ENCODE results near the gene AGTPBP1.

The AGTPBP1 gene

DNA sequence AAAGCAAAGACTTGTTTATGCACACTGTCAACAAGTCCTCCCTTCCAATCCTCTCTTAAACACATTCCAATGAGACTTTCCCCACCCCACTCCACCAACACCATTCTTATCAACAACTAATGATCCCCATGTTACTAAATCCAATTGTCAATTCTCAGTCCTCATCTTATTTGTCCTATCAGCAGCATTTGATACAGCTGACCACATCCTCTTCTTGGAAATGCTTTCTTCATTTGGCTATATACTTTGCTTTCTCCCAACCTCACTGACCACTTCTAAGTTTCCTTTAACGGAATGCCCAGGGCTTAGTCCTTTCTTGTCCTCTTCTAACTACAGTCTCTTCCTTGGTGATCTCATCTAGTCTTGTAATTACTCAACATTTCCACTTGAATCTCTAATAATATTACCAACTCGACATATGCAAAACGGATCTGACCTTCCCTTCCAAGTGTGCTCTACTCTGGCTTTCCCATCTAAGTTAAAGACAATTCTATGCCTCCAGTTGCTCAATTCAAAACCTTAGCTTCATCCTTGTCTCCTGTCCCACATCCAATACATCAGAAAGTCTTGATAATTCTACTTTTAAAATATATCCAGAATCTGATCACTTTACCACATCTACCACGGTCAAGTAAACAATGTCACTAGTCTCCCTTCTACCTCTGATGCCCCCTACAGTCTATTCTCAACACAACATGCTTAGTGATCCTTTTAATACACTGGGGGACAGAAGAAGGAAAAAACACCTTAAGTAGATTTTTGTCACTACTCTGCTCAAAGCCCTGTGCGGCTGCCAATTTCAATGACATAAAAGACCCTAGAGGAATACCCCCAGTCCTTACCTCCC is 25.5 kb downstream of the AGTPBP1 start:
- TF ChIP-seq, protein P1, sequence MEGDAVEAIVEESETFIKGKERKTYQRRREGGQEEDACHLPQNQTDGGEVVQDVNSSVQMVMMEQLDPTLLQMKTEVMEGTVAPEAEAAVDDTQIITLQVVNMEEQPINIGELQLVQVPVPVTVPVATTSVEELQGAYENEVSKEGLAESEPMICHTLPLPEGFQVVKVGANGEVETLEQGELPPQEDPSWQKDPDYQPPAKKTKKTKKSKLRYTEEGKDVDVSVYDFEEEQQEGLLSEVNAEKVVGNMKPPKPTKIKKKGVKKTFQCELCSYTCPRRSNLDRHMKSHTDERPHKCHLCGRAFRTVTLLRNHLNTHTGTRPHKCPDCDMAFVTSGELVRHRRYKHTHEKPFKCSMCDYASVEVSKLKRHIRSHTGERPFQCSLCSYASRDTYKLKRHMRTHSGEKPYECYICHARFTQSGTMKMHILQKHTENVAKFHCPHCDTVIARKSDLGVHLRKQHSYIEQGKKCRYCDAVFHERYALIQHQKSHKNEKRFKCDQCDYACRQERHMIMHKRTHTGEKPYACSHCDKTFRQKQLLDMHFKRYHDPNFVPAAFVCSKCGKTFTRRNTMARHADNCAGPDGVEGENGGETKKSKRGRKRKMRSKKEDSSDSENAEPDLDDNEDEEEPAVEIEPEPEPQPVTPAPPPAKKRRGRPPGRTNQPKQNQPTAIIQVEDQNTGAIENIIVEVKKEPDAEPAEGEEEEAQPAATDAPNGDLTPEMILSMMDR (IDR thresholded peaks at IDR 0.05; ENCODE audit: low read depth, low read length, missing control alignments) = no peak
- in situ Hi-C loops (cut with HindIII; ENCODE audit: low sequenced_read_pairs) = no loop called here
- no peak for DNase-seq (ENCODE audit: low read depth)

DNA sequence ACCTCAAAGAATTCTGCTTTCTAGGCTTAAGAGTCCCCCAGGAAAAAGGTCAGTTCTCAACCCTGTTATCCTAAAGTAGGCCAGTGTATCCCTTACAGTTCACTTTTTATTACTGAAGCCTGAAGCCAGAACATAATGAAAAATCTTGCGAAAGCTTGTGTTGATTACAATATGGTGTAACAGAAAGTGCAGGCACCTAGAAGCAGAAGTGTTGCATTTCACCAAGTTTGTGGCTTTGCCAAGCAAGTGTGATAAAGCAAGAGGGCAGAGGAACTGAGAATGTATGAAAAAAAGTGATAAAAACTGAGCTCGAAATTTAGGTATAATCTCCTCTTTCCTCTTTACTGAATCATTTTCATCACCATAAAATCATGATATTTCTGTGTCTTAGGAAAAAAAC is 26.2 kb downstream of the AGTPBP1 start:
- TF ChIP-seq, protein P1 (IDR thresholded peaks at IDR 0.05; ENCODE audit: low read depth, low read length, missing control alignments) = no peak
- in situ Hi-C loops (cut with HindIII; ENCODE audit: low sequenced_read_pairs) = no loop called here
- no peak overlapping the region for H3K4me3 ChIP-seq (ENCODE audit: low read depth, low read length)
- DNase-seq (ENCODE audit: low read depth) = no peak

More for the DNA sequence above, 25.5 kb downstream of the AGTPBP1 start:
- no peak overlapping the region for H3K4me3 ChIP-seq (ENCODE audit: low read depth, low read length)

DNA sequence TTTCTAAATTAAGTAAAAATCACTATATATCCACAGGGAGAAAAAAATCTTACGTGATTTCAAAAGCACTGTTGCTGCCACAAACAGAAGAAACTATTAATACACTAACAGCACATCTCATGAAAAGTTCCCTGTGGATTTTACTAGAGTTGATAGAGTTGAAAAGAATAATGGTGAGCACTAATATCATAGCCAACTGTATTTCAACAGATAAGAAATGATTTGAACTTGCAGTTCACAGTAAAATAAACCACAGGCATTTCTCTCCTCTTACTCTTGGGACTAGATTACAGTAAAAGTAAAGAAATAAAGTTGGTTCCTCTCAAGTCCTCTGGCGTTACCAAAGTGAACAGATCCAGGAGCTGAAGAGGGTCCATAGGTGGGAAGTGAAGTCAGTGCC is 27.9 kb downstream of the AGTPBP1 start:
- TF ChIP-seq, protein P1 (IDR thresholded peaks at IDR 0.05; ENCODE audit: low read depth, low read length, missing control alignments) = no peak
- DNase-seq (ENCODE audit: low read depth) = no peak
- H3K4me3 ChIP-seq (ENCODE audit: low read depth, low read length) = no peak overlapping the region
- in situ Hi-C loops (cut with HindIII; ENCODE audit: low sequenced_read_pairs) = no loop called here

DNA sequence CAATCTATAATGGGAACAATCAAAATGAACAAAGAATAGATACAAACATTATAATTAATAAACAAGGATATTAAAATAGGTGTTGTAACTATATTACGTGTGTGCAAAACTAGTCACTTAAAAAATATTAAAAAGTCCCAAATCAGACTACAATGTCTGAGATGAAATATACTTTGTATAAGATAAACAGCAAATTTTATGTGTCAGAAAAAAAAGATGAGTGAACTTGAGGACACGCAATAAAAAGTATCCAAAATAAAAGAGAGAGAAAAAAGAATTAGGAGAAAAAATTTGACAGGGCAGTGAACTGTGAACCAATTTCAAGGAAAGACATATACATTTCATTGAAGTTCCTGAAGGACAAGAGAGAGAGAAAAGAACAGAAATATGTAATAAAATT is 37.0 kb downstream of the AGTPBP1 start:
- TF ChIP-seq, protein P1 (IDR thresholded peaks at IDR 0.05; ENCODE audit: low read depth, low read length, missing control alignments) = no peak
- in situ Hi-C loops (cut with HindIII; ENCODE audit: low sequenced_read_pairs) = no loop called here
- no peak overlapping the region for H3K4me3 ChIP-seq (ENCODE audit: low read depth, low read length)
- DNase-seq (ENCODE audit: low read depth) = no peak

DNA sequence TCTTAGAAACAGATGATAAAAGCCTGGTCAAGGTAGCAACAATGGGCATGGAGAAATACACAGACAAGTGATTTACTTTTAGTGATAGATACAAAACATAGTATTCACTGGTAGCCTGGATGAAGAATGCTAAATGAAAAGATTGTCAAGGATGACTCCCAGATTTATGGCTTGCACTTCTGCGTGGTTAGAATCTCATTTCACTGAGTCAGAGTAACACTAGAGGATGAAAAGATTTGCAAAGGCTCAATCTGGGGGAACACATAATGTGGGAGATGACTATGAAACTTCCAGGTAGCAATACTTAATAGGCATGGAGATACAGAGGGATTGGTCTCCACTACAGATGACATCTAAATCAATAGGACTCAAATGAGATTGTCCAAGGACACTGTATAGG is 38.4 kb downstream of the AGTPBP1 start:
- no peak overlapping the region for H3K4me3 ChIP-seq (ENCODE audit: low read depth, low read length)
- TF ChIP-seq, protein P1 (IDR thresholded peaks at IDR 0.05; ENCODE audit: low read depth, low read length, missing control alignments) = no peak
- no peak for DNase-seq (ENCODE audit: low read depth)
- in situ Hi-C loops (cut with HindIII; ENCODE audit: low sequenced_read_pairs) = no loop called here

DNA sequence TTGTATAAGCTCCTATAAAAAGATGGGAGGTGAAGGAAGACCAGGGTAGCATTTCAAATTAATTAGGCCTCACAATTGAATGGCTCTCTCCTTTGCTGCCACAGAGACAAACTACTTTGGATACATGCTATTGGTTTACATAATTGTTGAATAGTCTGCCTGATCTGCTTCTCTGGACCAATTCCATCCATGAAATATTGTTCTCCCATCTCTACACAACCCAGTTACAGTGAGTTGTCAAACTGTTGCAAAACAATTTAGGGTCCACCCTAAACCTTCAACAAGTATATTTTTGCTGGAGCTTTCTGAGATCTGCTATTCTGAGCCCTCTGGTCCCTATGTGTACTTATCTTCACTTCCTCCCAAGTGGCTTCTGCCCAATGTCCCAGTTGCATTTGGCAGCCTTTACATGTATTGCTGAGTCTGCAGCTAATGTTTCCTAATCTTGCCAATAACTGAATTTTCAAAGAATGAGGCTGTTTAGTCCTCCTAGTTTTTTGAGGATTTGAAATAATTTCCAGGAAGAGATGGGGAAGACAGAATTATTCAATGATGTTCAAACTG is 38.9 kb downstream of the AGTPBP1 start:
- TF ChIP-seq, protein P1 (IDR thresholded peaks at IDR 0.05; ENCODE audit: low read depth, low read length, missing control alignments) = no peak
- no peak overlapping the region for H3K4me3 ChIP-seq (ENCODE audit: low read depth, low read length)
- DNase-seq (ENCODE audit: low read depth) = no peak
- in situ Hi-C loops (cut with HindIII; ENCODE audit: low sequenced_read_pairs) = no loop called here

All from astrocyte of the cerebellum (primary cell).